Keratinocyte (primary cell): ENCODE data around the gene VASP.

Experiments
- CTCF ChIP-seq, 3 experiments: IDR thresholded peaks in 1 of 3; conservative IDR thresholded peaks in 1 of 3; optimal IDR thresholded peaks in 1 of 3; 2 replicates in 2 of 3; 3 replicates in 1 of 3; pipeline versions ENCODE3 to v1.5.1; 2011; ENCODE audit warnings: low read length in 3 of 3, mild to moderate bottlenecking in 3 of 3, moderate library complexity in 2 of 3, control low read depth in 1 of 3, inconsistent platforms in 1 of 3; ENCODE audit not compliant: insufficient read depth in 2 of 3; ENCODE audit errors: extremely low read depth in 1 of 3
- EZH2 ChIP-seq: IDR thresholded peaks from one replicate; pipeline ENCODE4 v1.6.1; 2012; ENCODE audit warnings: inconsistent platforms, mild to moderate bottlenecking, low read length, moderate library complexity

DNA sequence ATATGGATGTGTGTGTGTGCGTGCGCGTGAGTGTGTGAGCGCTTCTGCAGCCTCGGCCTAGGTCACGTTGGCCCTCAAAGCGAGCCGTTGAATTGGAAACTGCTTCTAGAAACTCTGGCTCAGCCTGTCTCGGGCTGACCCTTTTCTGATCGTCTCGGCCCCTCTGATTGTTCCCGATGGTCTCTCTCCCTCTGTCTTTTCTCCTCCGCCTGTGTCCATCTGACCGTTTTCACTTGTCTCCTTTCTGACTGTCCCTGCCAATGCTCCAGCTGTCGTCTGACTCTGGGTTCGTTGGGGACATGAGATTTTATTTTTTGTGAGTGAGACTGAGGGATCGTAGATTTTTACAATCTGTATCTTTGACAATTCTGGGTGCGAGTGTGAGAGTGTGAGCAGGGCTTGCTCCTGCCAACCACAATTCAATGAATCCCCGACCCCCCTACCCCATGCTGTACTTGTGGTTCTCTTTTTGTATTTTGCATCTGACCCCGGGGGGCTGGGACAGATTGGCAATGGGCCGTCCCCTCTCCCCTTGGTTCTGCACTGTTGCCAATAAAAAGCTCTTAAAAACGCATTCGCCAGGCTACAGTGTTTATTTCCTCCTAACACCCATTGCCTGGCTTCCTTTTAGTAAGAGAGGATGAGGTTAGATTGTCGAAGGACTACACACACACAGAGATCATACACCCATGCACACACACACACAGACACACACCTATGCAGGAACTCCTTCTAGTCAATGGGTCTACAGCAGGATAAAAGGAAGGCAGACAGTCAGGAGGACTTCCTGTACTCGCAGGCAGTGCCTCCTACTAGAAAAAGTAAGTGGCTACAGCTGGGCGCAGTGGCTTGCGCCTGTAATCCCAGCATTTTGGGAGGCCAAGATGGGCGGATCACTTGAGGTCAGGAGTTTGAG, 32.4 kb upstream of the VASP start:
- TF ChIP-seq EZH2: no peak
- TF ChIP-seq CTCF (optimal IDR thresholded peaks at IDR 0.05 in 1 of 3, IDR thresholded peaks at IDR 0.05 in 1 of 3, conservative IDR thresholded peaks at IDR 0.05 in 1 of 3; ENCODE audit: extremely low read depth in 1 of 3, insufficient read depth in 2 of 3, low read length in 3 of 3): no peak
